ENCODE measurements around the gene SPR. TPM values are rescaled to one million over a fixed set of nuclear protein-coding genes. Genes with fewer than 3 reads are reported as not detected.
A peak's percentile ranks its signal among the peaks of the same experiment; 100 is the strongest.

The SPR gene
- total RNA-seq, 3 donors from 2014 or later (not counting 1 experiment from before 2014, with no cell fraction given) = 0.16 to 1.7 (median 0.34) TPM

GRCh38 chr2:72889991-72890390 lies 2.8 kb downstream of the SPR start:
- H3K27me3 ChIP-seq (ENCODE audit: control insufficient read depth, insufficient read depth, low read length) = peaks cover 5% of the 10 kb centered on the region
- WGBS (ENCODE audit: insufficient coverage) = 84% methylated on average over 4 of the region's 4 CpGs
- Mint-ChIP-seq H3K9me3 (no peaks in the 10 kb centered on the region), H3K4me1 (peaks cover 5 to 12% of the 10 kb centered on the region in 2 donors), H3K27ac (no peak overlapping the region), H3K27me3 (ENCODE audit: low read depth in 2 of 2) (peaks cover 23 to 36% of the 10 kb centered on the region in 2 donors), H3K36me3 (no peaks in the 10 kb centered on the region), H3K4me3 (no peak overlapping the region)
- H3K9me3 ChIP-seq (ENCODE audit: control insufficient read depth, insufficient read depth, low read length) = no peaks in the 10 kb centered on the region
- no peak for TF ChIP-seq CTCF (IDR thresholded peaks at IDR 0.05)
- H3K36me3 ChIP-seq (ENCODE audit: control insufficient read depth, insufficient read depth, low read length) = no peaks in the 10 kb centered on the region
- no peak overlapping the region for H3K27ac ChIP-seq (ENCODE audit: low read length)
- peaks cover 15% of the 10 kb centered on the region for H3K4me1 ChIP-seq (ENCODE audit: control insufficient read depth, insufficient read depth, low read length)
- H3K4me3 ChIP-seq (ENCODE audit: low read length) = no peak overlapping the region
- intact Hi-C loops (cut with micrococcal nuclease) = no loop called here
- ATAC-seq (no peak), DNase-seq (no peak)

GRCh38 chr2:72891091-72891818 lies 4.0 kb downstream of the SPR start:
- no peaks in the 10 kb centered on the region for H3K9me3 Mint-ChIP-seq
- H3K36me3 Mint-ChIP-seq = no peaks in the 10 kb centered on the region
- H3K27ac Mint-ChIP-seq = no peak overlapping the region
- Histone ChIP-seq H3K9me3 (ENCODE audit: control insufficient read depth, insufficient read depth, low read length) (no peaks in the 10 kb centered on the region), H3K27me3 (ENCODE audit: control insufficient read depth, insufficient read depth, low read length) (peaks cover 5% of the 10 kb centered on the region), H3K27ac (ENCODE audit: low read length) (no peak overlapping the region), H3K4me3 (ENCODE audit: low read length) (no peak overlapping the region), H3K4me1 (ENCODE audit: control insufficient read depth, insufficient read depth, low read length) (peaks cover 15% of the 10 kb centered on the region), H3K36me3 (ENCODE audit: control insufficient read depth, insufficient read depth, low read length) (no peaks in the 10 kb centered on the region)
- DNase-seq (no peak), ATAC-seq (no peak)
- H3K4me3 Mint-ChIP-seq = no peak overlapping the region
- peaks cover 5 to 16% of the 10 kb centered on the region in 2 donors for H3K4me1 Mint-ChIP-seq
- no peak for TF ChIP-seq CTCF (IDR thresholded peaks at IDR 0.05)
- peaks cover 20 to 35% of the 10 kb centered on the region in 2 donors for H3K27me3 Mint-ChIP-seq (ENCODE audit: low read depth in 2 of 2)
- intact Hi-C loops (cut with micrococcal nuclease) = no loop called here
- 80% methylated on average over 8 of the region's 8 CpGs for WGBS (ENCODE audit: insufficient coverage)

- Mint-ChIP-seq H3K36me3 (no peaks in the 10 kb centered on the region), H3K4me3 (no peak overlapping the region), H3K4me1 (peaks cover 0 to 9% of the 10 kb centered on the region in 2 donors), H3K27ac (no peak overlapping the region), H3K27me3 (ENCODE audit: low read depth in 2 of 2) (peaks cover 23 to 37% of the 10 kb centered on the region in 2 donors), H3K9me3 (no peaks in the 10 kb centered on the region)
- 12% methylated on average over 11 of the region's 11 CpGs for WGBS (ENCODE audit: insufficient coverage)
- no peaks in the 10 kb centered on the region for H3K36me3 ChIP-seq (ENCODE audit: control insufficient read depth, insufficient read depth, low read length)
- peak; percentile 63 for TF ChIP-seq CTCF (IDR thresholded peaks at IDR 0.05)
- intact Hi-C loops (cut with micrococcal nuclease) = loop anchor here (1.0 kb wide), 3 partner anchors 81 to 285 kb away; no protein-coding TSS in a partner anchor
- ATAC-seq = peak; percentile 67 to 95 (median 90)
- no peak overlapping the region for H3K27ac ChIP-seq (ENCODE audit: low read length)
- H3K27me3 ChIP-seq (ENCODE audit: control insufficient read depth, insufficient read depth, low read length) = peaks cover 3% of the 10 kb centered on the region
- no peaks in the 10 kb centered on the region for H3K9me3 ChIP-seq (ENCODE audit: control insufficient read depth, insufficient read depth, low read length)
- H3K4me1 ChIP-seq (ENCODE audit: control insufficient read depth, insufficient read depth, low read length) = peaks cover 9% of the 10 kb centered on the region
- H3K4me3 ChIP-seq (ENCODE audit: low read length) = no peak overlapping the region
- peak; percentile 42 to 76 for DNase-seq
Observed at GRCh38 chr2:72892506-72893173, 5.4 kb downstream of the SPR start.
